DLD1 (cell line): ENCODE measurements around the gene RAI14.

Source experiments
- in situ Hi-C: cut with HindIII; loops from 2 replicates; pipeline ENCODE4 v1.10.0; 2017; ENCODE audit warnings: low sequenced_read_pairs

RAI14 gene

DNA sequence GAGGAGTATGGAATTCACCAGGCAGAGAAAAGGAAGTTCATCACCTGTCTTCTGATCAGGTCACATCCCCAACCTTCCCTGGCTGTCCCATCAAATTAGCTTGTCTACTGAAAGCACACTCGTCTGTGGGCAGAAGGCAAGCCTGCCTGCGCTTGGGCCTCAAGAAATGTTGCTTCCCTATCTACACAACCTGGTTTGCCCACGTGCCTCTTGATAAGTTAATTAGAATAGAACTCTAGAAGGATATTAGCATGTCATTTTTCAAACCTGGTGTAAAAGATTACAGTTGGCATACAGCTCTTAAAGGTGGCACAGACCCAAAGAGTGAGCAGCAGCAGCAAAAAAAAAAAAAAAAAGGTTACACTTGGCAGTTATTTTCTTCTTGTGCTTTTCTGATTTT, 188.0 kb downstream of the RAI14 start:
- in situ Hi-C loops = no loop called here

DNA sequence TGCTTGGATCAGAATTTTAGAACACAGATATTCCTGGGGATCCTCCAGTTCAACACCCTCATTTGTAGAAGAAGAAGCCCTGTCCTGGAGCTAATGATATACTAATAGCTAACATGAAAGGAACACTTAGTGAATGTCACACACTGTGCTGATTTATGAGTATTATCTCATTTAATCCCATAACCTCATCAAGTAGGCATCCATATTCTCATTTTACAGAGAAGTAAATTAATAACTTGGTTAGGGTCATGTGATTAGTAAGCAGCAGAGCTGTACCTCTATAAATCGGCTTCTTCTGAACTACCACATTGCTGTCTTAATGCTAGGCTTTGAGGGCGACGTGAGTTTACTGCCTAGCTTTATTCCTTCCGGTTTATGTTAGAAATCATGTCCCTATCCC, 188.9 kb downstream of the RAI14 start:
- in situ Hi-C loops = no loop called here

DNA sequence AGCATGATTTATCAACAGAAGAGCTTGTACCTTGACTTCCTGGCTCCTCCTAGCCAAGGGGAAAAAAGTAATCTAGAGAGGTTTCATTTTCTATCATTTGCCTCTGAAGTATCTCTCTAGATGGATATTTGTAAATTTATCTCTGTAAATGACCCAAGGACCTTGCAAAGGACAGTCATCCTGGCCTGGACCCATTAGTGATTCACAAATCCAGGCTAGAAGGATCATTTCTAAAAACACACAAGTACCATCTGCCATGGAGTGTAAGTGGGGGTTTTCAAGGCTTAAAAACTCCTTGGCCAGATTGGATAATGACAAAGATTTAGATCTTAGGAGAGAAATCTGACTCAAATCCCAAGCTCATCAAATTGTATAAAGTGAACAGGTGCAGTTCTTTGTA, 190.9 kb downstream of the RAI14 start:
- in situ Hi-C loops = no loop called here

DNA sequence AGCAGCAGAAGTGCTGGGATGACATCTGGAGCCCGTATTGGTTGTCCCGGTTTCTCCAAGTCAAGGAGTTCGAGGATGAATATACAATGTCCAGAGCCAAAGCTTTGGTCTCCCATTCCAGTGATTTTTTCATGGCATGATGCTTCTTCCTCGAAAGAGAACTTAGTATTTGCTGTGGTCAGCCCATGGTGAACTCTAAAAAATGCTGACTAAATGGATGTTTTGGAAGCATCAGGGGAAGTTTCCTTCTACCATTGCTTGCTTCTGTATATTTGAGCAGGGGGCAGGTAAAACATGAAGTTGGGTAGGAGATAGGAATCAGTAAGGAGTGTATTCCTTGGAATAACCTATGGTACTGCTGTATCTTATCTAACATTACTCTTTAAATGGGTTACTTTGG, 191.4 kb downstream of the RAI14 start:
- in situ Hi-C loops = no loop called here

DNA sequence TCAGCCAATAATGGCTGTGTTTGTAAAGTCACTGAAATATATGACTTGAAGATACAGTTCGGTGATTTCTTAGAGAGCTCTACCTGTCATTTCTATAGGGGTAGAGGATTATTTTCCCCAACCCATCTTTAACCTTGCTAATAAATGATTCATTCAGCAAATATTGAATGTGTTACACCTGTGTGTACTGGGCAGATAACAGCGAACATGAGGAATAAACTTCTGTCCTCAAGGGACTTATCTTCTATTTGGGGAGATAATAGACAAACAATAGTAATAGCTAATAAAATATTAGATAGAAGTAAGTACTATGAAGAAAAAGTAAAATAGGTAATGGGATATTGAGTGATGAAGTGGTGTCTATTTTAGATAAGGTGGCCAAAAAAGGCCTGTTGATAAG, 192.1 kb downstream of the RAI14 start:
- in situ Hi-C loops = no loop called here

DNA sequence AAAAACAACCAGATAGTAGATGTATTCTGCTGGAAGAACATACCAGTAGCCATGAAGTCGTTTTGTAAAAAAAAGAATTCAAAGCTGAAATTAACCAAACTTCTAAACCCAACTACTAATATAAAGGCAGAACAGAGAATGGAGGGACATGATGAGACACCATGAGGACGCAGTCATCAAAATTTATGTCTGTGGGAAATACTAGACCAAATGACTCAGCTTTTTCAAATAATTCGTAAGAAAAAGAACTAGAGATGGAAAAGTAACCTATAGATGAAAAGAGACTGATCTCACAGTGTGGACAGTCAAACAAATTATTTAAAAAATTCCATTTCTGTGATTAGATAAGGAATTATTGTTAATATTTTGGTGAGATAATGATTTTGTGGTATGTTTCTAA, 193.1 kb downstream of the RAI14 start:
- in situ Hi-C loops = no loop called here

DNA sequence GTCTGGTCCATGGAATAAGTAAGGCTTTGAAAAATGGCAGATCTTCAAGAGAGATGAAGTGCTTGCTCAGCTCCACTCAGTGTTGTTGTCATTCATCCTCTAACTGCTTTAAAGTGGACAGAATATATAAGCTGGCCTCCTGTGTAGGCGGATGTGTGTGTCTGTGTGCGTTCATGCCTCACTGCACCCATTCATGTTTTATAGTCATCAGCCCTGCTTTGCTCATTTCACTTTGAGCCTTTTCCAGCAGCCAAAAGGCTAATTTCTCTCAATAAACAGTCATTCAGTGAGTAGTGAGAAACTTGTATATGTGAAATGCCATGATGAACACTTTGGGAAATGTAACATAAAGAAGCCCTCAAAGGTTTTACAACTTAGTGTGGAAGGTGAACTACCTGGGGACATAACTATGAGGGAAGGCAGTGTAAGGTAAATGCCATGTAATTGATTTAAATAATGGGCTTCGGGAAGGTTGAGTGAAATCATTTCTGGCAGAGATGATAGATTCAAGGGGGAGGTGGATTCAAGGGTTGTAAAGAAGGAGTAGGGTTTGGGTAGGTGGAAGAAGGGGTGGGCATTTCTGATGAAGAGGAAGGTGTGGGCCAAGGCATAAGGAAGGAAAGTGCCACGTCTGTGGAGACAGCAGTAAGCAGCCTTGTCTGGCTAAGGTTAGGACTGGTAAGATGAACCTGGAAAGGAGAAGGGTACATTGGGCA, 198.5 kb downstream of the RAI14 start:
- in situ Hi-C loops = no loop called here

DNA sequence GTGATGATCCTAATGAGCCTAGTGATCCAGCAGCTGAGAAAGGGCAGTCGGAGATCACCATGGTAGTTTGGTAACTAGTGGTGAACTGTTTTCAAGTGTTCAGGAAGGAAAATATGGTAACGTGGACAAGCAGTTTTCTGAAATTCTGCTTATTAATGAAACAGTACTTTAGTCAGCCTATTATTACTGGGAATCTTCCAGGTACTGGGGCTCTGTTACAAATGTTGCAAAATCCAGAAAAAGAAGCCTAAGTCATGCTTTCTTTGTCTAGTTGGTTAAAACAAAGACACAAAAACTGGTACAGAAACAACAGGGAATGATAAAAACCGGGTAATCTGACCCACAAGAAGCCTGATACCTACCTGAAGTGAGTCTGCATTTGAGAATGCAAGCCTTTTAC, 201.0 kb downstream of the RAI14 start:
- in situ Hi-C loops = no loop called here

DNA sequence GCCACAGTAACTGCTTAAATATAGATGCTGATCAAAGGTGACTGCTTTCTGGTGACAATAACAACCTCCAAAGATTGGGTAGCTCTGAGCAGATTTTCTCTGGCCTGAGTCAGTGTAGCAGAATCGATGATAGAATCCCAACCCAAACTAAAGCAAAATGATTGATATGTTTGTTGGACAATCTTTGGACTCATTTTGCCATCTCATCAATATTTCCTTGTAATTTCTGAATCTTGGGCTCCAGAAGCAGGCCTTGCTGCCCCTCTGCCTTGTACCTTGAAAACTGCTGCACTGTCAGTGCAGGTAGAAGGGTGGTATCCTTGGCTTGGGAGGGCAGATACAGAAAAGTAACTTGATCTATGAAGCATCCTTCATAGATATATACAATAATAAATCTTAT, 201.8 kb downstream of the RAI14 start:
- in situ Hi-C loops = no loop called here

DNA sequence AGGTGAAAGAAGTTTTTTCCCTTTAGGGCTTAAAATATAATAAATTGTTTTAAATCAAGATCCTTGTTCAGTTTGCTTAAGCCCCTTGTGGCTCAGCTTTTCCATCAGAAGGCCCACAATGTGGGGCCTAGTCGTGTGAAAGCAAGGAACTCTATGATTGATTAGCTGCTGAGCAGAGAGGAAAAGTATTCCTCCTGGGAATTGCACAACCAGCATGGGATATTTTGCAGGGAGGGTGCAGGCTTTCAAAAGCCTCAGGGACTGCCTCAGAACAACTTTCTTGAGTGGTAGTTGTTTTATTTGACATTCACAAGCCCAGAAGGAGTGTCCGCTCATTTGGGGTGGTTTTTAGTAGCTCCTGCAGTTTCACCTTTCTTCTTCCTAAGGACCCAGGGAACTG, 202.7 kb downstream of the RAI14 start:
- in situ Hi-C loops = no loop called here

DNA sequence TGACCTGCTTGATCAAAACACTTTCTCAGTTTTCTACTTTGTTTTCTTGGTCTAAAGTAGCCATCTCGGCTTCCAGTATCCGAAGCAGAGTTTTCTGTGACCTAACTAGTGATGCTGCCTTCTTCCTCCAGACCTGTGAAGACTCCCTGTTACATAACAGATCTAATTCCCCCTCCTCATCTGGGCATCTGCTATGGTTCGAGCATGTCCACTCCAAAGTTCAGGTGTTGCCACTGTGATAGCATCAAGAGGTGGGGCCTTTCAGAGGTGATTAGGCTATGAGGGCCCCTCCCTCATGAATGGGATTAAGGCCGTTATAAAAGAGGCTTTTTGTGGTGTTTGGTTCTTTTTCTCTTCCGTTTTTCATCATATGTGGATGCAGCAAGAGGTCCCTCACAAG, 203.1 kb downstream of the RAI14 start:
- in situ Hi-C loops = no loop called here

DNA sequence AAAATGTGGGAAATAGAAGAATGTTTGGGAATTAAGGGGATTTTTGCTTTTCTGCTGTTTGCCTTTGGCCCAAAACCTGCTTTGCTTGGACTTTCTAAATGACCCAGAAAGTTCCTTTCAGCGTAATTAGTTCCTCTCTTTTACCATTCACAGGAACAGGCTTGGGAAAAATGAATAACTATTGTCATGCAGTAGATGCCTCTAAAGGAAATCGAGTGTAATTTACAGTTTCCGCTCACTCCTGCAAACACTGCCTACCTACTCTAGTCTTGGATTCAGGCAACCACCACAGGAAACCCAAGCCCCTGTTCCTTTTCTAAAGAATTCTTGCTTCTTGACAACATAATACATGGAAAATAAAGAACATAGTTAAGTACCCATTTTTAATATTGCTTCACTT, 207.8 kb downstream of the RAI14 start:
- in situ Hi-C loops = no loop called here

DNA sequence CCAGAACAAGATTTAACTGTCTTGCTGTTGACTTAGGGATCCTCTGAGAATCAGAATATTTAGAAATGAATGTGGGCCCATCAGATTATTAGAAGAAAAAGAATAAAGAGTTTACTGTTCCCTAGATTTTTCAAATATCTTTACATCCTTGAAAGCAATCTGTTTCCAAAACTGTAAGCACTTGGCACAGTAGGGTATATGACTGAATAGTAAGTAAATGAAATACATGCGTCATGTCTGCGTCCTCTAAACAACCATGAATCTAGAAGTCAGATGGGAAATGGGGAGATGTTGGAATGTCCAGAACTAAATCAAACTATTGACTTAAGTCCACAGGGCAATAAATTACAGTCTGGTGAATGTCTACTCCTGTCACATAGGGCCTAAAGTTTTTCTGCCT, 209.0 kb downstream of the RAI14 start:
- in situ Hi-C loops = no loop called here

DNA sequence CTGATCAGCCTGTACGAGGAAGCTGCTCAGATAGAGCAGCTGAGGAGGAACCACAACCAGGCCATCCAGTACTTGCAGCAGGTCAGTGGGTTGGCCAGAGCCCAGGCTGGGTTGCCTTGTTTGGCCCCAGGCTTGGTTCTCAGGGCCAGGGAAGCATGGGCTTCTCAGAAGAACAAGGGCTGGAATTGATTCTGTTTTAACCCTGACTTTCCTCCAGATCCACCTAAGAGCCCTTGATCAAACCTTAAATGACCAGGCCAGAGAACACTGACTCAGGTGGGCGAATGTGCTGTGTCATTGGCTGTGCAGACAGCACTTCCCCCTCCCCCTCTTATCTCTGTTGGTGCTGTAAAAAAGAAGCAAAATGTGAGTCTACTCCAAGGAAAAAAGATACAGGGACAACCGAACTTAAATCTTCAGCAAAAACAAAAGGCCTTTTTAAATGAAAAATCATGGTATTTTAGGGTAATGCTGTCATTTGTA, 210.9 kb downstream of the RAI14 start:
- in situ Hi-C loops = no loop called here

DNA sequence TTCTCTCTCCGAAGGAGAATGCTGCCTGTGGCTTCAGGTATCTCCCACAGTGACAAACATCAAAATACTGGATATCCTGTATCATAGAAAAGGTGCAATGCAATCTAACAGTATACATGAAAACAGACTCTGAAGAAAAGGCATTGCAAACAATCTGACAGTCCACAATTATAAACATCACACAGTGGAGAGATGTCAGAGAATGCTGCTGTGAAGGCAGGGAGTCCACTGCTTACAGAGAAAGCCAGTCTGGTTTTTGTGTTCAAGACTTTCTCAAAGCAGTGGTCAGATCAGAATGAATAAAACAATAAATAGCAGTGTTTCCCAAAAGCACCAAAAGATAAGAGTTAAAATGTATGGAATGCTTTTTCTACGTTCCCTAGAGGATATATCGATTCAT, 211.5 kb downstream of the RAI14 start:
- in situ Hi-C loops = no loop called here

DNA sequence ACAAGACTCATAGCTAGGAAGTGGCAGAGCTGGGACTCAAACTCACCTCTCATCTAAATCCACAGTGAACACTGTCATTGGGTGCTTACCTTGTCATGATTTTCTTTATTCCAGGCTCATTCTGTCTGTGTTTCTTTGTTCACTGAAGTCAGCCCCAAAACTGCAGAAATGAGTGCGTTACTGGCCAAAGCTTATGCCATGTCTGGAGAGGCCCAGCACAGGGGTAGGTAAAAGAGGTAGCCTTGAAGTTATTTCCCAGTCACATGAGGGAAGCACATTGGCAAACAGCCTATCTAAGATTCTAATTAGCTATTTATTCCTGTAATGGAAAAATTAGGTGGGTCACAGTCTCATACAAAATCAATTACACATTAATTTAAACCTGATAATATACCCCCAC, 212.7 kb downstream of the RAI14 start:
- in situ Hi-C loops = no loop called here

DNA sequence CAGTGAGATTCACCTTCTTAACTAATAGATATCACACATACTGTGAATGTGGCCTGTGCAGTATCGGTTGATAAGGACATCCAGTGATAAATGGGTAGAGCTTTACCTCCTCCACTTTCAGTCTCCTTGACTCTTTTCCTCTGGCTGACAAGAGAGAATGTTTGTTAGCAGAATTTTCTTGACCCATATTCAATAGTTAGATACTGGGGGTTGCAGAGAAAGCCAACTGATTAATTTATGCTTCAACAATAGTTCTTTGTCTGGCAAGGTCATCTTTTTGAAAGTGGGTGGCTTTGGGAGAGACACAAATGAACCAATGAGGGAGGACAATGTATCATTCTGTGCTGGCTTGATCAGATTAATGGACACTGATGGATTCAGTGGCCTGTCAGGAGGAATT, 213.1 kb downstream of the RAI14 start:
- in situ Hi-C loops = no loop called here

DNA sequence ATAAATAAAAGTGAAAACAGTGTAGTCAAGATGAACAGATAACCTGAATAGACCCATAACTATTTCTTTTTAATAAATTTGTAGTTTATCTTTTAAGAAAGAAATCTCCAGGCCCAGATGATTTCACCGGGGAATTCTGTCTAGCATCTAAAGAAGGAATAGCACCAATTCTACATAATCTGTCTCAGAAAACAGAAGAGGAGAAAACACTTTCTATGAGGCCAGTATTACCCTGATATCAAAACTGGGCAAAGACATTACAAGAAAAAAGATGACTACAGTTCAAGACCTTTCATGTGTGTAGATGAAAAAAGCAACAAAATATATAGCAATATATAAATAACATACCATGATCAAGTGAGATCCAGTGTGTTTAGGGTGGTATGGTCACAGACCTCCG, 214.3 kb downstream of the RAI14 start:
- in situ Hi-C loops = no loop called here

DNA sequence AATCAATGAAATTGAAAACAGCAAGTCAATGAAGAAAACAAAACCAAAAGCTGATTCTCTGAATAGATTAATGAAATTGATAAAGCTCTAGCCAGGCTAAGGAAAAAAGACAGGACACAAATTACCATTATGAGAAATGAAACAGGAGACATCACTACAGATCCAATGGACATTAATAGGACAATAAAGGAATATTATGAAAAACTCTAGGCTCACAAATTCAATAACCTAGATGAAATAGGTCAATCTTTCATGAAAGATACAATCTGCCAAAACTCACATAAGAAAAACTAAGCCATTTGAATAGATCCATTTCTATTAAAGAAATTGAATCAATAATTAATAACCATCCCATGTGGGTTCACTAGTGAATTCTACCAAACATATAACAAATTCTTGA, 220.1 kb downstream of the RAI14 start:
- in situ Hi-C loops = no loop called here

DNA sequence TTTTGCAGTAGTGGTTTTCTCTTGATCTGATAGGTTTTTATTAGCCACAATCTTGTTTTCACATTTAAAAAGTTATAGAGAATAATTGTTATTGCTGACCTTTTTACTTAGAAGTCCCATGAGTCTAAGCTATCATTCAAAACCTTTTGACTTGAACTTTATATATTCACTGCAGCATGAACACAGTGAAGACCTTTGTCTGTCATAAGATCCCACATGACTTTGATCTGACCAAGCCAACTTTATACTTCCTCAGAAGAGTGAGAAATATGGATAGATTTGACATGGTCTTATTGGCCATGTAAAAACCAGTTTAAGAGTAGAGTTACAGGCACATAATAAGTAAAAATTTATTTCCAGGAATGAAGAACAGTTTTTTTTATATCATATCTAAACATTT, 225.1 kb downstream of the RAI14 start:
- in situ Hi-C loops = no loop called here
